ENCODE data around the gene BCAS3.

DNA sequence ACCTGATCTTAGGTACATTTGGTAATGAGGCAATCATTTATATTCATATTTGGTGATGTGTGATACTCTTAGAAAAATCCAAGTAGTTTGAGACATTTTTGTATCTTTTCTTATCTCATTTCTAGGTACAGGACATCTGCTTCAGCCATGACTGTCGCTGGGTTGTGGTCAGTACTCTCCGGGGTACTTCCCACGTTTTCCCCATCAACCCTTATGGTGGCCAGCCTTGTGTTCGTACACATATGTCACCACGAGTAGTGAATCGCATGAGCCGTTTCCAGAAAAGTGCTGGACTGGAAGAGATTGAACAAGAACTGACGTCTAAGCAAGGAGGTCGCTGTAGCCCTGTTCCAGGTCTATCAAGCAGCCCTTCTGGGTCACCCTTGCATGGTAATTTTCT, 312.2 kb downstream of the BCAS3 start:
- TF ChIP-seq EZH2 (IDR thresholded peaks at IDR 0.05; ENCODE audit: borderline replicate concordance, insufficient read depth, low read depth, low read length, poor library complexity, severe bottlenecking) = no peak
- TF ChIP-seq, protein P1, sequence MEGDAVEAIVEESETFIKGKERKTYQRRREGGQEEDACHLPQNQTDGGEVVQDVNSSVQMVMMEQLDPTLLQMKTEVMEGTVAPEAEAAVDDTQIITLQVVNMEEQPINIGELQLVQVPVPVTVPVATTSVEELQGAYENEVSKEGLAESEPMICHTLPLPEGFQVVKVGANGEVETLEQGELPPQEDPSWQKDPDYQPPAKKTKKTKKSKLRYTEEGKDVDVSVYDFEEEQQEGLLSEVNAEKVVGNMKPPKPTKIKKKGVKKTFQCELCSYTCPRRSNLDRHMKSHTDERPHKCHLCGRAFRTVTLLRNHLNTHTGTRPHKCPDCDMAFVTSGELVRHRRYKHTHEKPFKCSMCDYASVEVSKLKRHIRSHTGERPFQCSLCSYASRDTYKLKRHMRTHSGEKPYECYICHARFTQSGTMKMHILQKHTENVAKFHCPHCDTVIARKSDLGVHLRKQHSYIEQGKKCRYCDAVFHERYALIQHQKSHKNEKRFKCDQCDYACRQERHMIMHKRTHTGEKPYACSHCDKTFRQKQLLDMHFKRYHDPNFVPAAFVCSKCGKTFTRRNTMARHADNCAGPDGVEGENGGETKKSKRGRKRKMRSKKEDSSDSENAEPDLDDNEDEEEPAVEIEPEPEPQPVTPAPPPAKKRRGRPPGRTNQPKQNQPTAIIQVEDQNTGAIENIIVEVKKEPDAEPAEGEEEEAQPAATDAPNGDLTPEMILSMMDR (IDR thresholded peaks at IDR 0.05) = no peak
